OCI-M2 (cell line): Measurements from ENCODE around the gene PPP1R27.

Experiments used
- DNase-seq: peaks from one replicate; lab custom pipeline; 2025; ENCODE audit not compliant: unreplicated experiment; lab: John Stamatoyannopoulos, UW

Gene PPP1R27

DNA sequence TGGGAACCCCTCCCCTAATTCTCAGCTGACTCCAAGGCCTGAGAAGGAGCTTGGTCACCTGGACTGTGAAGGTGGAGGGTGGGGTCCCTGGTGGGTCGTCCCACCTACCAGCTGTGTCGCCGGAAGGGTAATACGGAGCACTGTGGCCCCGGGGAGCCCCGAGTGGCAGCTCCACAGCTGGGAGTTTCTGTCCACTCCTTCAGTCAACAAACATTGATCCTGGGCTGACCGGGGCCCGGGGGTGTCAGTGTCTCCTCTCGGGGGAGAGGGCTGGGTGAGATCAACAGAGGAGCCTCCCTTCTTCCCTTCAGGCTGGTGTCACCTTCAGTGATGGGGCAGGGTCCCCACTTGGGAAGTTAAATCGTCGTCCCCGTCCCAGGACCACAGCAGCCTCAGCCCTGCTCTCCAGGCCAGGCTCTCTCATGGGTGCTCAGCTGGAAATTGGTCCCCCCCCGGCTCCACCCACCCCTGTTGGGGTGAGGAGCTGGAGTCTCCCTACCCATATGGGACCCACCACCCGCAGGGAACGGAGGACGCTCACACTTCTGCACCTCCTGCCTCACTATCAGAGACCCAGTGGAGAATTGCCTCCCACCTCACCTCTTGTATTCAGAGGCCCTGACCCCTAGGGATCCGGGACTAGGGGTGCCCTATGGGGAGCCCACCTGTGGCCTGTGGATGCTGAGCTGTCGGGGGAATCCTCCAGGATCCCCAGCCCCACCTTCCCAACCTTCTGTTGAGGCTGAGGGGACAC, 29.0 kb downstream of the PPP1R27 start:
- no peak for DNase-seq

DNA sequence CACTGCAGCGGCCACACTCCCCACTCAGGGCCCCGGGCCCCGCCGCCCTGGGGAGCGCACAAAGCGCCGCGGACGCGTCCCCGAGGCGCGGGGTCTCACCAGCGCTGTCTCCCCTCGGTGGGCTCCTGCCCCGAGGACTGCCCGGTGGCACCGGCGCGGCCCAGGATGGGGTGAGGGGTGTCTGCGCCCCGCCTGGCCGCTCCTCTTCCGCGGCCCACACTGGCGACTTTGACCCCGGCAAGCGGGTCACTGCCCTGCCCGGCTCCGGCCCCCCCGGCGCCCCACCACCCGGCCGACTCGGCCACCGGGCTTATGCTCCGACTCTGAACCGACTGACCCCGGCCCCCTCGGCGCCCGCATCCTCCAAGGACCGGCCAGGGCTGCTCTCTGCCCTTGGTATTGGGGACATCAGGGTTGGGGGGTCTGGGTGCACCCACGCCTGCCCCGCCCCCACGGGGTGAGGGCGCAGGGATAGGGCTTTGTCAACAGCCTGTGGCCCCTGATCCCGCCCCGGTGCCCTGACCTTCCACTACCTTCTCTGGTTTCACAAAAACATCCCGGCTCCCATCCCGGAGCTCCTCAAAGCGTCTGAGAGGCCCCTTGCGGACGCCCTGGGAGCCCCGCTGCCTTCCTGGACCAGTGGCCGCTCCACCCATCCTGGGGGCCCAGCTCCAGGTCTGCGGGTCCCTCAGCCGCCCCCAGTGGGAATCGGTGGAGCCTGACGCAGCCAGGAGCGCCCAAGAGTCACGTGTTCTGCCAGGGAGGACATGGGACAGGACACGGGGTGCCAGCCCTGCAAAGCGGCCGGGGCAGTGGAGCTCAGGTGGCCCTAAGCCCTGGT, 30.1 kb downstream of the PPP1R27 start:
- DNase-seq = no peak

DNA sequence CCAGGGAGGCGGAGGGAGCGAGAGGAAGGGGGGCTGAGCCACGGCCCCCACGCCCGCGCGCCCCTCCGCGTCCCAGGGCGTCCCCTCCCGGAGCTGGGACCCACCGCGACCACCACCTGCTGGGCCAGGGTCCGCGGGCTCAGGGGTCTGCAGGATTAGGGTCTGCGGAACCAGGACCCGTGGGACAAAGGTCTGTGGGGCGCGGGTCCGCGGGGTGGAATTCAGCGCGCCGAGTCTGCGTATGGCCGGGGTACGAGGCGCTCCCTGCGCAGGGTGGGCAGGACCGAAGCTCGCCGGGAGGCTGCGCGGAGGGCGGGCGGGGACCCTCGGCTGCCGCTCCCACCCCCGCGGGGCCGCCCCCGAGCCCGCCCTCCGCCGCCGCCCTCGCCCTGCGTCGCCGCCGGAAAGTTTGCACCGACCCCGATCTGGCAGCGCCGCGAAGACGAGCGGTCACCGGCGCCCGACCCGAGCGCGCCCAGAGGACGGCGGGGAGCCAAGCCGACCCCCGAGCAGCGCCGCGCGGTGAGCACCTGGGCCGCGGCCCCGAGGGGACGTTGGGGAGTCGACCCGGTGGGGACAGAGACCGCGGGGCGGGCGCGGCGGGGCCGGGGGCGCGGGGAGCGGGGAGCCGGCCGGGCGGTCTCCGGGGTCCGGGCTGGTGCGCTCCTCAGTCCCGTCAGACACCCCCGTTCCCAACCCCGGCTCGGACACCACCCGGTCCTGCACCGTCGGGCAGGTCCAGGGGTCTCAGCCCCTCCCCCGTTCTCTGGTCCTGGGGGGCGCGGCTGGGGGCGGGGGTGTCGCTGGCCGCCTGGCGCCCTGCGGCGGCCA, 30.9 kb downstream of the PPP1R27 start, which contains the start of gene GCGR:
GCGR (plus strand) TSS at position 423 of the 831 bp plus-strand sequence. CDS start 4,869 bp downstream, outside the sequence.
- no peak for DNase-seq

DNA sequence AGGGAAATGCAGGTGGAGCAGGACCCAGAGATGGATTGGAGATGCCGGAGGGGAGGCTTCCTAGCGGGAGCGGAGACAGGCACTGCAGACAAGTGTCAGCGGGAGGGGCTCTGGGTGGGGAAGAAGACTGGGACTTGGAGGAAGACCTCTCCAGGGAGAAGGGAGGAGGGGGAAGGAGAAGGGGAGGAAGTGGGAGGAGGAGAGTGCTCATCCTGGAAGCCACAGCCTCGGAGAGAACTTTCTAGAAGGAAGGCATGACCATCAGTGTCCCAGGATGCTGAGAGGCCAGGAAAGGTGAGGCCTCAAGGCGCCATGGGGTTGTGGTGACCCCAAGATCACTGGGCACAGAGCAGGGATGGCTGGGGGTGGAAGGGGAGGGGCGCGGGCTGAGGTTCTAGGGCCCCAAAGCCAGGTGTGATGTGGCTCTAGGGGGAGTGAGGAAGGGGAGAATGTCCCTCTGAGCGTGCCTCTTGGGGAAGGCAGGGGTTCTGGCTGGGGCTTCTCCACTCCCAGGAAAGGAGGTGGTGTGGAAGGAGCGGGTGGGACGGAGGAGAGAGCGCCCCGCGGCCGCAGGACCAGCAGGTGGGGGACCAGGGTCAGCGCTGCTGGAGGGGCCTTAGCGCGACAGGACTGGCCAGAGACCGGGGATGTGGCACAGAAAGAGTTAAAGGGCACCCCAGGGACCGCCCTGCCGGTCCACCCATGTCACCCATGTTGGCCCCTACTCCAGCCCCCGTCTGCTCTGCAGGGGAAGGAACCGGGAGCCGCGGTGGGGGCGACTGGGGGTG, 31.8 kb downstream of the PPP1R27 start:
- no peak for DNase-seq

DNA sequence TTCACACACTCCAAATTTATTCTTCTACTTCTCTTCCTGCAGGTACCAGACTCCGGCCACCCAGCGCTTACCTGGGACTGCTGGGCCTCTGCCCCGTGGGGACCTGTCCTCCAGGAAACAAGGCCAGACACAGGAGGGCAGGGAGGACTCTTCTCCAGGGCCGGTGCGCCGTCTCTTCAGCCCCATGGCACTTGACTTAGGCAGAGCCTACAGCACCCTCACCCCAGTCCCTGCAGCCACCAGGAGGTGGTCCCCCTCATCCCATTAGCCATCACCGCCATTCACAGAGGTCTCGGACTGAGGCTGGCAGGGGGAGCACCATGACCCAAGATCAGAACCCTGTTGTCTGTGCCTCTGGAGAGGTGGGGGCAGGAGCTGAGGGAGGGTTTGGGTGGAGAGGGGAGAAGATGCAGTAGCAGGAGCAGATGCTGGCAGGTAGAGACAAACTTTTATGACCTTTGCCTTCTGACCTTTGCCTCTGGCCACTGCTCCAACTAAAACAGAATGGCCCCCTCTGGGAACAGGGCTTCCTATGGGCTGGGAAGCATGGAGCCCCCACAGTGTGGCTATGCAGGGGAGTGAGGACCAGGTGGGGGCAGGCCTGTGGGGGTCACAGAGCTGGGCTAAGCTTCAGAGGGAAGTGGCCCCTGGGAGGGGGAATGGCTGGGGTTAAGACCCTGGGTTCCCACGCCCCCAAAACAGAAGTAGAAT, 32.6 kb downstream of the PPP1R27 start:
- no peak for DNase-seq

DNA sequence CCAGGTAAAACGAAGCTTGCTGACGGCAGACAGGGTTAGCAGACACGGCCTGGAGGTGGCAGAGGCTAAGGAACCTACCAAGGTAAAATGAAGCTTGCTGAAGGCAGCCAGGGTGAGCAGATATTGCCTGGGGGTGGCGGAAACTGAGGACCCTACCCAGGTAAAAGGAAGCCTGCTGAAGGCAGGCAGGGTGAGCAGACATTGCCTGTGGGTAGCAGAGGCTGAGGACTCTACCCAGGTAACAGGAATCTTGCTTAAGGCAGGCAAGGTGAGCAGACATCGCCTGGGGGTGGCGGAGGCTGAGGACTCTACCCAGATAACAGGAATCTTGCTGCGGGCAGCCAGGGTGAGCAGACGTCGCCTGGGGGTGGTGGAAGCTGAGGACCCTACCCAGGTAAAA, 33.5 kb downstream of the PPP1R27 start:
- DNase-seq = no peak

DNA sequence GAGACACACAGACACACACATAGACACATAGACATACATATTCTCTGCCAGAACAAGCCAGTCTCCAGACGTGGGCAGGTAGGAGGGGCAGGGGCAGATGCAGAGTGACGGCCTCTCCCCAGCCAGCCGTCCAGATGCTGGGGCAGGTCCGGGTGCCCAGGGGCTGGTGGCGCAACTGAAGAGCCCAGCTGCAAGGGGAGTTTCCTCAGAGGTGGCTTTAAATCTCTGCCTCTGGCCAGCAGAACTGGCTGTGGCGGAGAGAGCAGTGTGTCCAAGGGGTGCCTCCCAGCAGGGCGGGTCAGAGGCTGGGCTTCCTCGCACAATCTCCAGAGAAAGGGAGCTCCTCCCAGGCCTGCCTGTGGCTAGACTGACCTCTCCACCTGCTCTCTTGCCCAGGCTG, 40.3 kb downstream of the PPP1R27 start:
- DNase-seq = no peak

DNA sequence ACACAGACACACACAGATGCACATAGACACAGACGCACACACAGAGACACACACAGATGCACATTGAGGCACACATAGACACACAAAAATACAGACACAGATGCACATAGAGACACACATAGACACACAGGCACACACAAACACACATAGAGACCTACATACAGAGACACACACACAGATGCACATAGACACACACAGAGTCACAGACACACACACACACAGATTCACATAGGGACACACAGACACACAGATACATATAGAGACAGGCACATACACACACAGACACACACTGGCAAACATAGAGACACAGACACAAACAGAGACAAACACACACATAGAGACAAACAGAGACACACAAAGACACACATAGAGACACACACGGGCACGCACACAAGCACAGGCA, 40.8 kb downstream of the PPP1R27 start:
- DNase-seq = no peak

DNA sequence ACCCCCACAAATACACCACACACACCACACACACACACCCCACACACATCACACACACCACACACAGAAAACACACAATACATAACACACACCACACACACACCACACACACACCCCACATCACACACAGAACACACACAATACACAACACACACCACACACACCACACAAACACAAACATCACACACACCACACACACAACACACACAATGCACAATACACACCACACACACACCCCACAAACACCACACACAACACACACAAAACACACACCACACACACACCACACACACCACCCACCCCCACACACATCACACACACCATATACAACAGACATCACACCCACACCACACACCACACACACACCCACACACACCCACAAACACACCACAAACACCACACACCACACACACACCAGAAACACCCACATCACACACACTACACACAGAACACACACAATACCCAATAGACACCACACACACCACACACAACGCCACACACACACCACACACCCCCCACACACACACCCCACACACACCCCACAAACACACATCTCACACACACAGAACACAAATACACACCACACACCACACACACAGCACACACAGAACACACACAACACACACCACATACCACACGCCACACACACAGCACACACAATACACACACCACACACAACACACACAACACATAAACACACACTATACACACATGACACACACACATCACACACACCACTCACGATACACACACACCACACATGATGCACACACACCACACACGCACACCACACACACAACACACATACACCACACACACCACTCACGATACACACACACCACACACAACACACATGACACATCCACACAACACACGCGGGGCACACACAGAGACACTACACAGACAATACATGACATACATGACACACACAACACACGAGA, 41.9 kb downstream of the PPP1R27 start:
- no peak for DNase-seq
